Activated gamma-delta T cell treated with Interleukin-2 at 50 U/mL for 16 hours (primary cell): Measurements from ENCODE around the gene SLC50A1.
"Not testable (repeated sequence)": the region's sequence is repeated elsewhere in the genome, so short reads cannot be mapped to it uniquely, and the experiment has no call there.

Experiments
- DNase-seq: peaks from one replicate; pipeline ENCODE4 v3.0.0-alpha.2; 2020

The SLC50A1 gene

GRCh38 chr1:155117610-155118009 lies 18.0 kb upstream of the SLC50A1 start:
- no peak for DNase-seq

DNA sequence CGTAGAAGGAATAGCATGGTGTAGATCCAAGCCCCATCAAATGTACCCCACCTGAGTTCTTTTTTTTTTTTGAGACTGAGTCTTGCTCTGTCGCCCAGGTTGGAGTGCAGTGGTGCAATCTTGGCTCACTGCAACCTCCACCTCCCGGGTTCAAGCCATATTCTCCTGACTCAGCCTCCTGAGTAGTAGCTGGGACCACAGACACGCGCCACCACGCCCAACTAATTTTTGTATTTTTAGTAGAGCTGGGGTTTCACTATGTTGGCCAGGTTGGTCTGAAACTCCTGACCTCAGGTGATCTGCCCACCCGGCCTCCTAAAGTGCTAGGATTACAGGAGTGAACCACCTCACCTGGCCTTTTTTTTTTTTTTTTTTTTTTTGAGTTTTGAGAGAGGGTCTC lies 17.6 kb upstream of the SLC50A1 start:
- not testable (repeated sequence) for DNase-seq

DNA sequence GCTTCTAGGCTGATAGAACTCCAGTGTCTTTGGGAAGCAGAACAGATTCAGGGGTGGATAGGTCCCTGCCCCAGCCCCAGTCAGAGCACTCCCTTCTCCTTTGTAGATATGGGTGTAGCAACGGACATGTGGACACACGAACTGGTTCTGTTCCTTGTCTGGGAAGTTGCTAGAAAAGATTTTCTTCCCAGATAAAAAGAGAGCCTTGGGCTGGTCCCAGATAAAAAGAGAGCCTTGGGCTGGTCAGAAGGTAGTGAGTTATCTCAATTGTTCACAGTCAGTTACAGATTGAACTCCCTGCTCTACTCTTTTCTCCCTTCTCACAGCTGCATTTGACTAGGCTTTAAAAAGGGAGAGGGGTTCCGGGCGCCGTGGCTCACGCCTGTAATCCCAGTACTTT lies 15.4 kb upstream of the SLC50A1 start:
- no peak for DNase-seq

- DNase-seq = no peak
Observed at GRCh38 chr1:155121249-155121648, 14.4 kb upstream of the SLC50A1 start.

DNA sequence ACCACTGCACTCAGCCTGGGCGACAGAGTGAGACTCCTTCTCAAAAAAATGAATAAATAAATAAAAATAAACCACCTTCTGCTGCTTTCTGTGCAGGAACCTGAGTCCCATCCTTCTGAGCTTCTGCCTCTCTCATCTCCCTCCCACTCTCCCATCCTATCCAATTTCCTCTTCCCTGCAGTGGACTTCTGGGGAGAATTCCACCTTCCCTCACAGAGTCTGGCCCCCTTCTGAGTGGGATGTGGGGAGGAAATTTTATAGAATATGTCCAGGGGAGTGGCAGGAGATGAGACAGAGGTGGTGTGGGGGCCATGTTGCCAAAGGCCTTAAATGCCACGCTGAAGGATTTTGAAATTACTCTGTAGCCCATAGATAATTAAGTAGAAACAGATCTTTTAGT lies 13.3 kb upstream of the SLC50A1 start:
- DNase-seq = no peak

- DNase-seq = no peak
Observed at GRCh38 chr1:155123801-155124200, 11.9 kb upstream of the SLC50A1 start.

DNA sequence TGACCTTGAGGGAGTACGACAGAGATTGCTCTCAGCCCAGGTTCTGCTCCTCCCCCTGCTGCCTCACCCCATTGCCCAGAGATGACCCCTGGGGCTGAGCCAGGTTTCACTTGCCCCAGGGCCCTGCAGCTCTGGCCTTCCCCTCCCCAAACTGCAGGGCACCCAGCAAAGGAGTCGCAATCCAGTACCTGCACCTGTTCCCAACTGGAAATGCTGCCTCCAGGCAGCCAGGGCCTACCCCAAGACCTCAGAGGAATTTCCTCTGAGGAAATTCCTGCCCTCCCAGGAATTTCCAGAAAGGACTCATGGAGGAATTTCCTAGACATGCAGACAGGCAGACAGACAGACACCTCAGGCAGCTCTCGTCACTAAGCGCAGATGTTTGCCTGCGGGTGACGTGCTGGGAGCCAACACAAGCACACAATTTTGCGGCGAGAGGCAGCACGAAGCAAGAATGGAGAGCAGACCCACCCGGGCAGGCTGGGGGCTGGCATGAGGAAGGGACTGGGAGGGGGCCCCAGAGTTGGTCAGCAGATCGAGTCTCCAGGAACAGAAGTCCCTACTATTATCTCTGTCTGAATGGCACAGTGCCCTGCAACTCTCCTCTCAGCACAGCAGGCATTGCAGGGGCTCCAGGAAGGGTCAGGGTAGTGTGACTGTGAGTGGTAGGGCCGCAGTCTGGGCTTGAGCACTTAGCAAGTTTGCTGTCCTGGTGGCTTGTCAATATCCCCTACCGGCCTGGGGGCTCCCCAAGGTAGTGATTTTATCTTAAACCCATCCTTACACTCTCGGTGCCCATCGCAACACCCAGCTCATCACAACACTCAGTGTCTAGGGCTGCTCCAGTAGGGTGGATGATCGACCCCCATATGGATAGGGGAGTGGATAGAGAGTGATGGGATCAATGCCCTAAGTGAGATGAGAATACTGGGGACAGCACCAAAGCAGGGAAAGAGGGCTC lies 10.9 kb upstream of the SLC50A1 start:
- no peak for DNase-seq

DNA sequence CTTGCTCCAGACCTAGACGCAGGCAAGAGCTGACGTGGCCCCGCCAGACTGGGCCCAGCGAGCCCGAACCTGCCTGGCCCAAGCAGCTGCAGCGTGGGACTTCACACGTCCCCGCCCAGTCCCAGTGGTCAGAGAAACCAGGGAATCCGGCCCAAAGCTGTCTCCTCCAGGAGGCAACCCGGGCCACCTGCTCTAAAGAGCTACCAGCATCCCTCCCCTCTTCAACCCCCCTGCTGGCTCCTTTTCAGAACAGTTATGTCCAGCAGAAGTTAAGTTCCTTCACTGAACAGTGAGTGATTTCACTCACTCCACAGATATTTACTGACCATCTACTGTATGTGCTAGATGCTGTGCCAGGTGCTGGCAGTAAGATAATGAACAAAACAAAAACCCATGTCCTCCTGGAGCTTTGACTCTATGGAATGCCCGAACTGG lies 10.1 kb upstream of the SLC50A1 start:
- DNase-seq = no peak

DNA sequence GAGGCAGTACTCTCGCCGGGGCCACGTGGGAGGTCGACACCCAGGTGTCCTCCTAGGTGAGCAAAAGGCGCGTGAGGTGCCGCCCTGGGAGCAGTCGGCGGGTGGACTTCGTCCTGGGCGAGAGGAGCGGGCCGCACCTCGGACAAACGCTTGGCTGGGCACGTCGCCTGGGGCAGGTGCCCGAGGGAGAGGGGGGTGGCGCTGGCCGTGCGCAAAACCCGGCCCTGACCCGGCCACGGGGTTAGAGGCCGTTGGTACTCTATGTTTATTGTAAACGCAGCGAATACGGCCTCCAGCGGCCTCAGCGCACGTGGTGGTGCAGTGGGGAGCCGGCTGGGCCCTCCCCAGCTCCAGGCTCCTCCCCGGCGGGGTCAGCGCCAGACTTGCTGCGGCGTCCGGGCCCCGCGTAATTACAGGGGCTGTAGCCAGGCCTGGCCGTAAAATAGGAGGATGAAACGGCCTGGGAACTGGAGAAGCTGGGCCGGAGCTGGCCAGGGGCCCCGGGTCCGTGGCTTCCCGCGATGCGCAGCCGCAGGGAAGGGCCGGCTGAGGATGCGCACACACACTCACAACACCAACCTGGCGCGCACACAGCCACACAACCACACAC lies 9.6 kb upstream of the SLC50A1 start:
- DNase-seq = no peak

DNA sequence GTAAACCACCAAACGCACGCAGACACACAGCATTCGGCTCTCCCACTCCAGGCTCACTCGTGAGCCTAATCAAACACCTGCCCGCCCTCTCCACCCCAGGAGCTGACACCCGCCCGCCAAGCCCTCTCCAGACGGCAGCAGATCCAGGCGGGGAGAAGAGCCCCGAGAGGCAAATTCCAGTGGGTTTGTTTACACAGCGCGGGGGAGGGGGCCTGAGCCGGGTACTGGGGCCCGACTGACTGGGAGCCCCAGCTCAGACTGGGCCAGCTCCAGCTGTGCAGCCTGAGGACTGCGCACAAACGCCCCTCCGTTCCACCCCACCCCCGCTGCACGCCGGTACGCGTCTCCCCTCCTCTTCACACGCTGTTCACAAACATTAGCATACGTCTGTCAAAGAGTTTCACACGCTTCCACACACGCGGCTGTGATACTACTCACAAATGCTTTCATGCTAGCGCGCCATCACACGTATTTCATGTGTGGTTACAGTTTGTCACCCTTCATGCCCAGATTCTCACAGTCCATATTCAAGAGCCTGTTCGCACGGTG lies 9.0 kb upstream of the SLC50A1 start:
- DNase-seq = peak; percentile 21

DNA sequence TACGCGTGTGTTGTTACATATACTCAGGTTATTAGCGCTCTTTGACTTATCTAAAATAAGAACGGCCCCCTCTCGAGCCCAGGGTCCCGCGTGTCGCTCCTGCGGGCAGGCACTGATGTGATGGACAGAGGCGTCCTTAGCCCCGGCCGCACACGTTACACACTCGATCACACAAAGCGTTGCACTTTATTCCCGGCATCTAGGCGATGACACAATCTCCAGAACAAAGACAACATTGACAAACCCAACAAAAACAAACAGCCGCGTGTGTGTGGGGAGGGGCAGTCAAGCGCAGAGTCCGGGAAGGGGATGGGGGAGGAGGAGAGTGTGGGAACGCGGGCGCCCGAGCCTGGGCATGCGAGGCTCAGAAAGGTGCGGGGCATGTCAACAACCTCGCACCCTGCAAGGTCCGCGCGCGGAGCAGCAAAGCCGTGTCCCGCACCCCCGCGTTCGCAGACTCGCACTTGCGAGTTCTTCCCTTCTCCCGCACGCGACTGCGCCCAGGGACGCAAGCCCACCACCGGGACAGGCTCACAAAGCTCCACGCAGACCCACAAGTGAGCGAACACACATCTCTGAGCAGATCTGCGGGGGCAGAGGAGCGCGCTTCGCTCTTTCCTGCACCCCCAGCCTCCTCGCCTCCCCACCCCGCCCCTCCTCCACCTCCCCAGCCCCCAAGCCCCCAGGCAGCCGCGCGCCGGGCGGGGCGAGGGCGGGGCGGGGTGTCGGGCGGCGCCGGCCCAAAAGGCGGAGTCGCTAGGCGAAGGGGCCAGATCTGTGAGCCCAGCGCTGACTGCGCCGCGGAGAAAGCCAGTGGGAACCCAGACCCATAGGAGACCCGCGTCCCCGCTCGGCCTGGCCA lies 8.3 kb upstream of the SLC50A1 start, which contains the start of gene EFNA1:
TSS of gene EFNA1 (plus strand) at position 772 of the 862 bp plus-strand sequence. CDS start 102 bp downstream, outside the sequence.
- peak; percentile 34 for DNase-seq

GRCh38 chr1:155127967-155128754 lies 7.5 kb upstream of the SLC50A1 start:
- no peak for DNase-seq

DNA sequence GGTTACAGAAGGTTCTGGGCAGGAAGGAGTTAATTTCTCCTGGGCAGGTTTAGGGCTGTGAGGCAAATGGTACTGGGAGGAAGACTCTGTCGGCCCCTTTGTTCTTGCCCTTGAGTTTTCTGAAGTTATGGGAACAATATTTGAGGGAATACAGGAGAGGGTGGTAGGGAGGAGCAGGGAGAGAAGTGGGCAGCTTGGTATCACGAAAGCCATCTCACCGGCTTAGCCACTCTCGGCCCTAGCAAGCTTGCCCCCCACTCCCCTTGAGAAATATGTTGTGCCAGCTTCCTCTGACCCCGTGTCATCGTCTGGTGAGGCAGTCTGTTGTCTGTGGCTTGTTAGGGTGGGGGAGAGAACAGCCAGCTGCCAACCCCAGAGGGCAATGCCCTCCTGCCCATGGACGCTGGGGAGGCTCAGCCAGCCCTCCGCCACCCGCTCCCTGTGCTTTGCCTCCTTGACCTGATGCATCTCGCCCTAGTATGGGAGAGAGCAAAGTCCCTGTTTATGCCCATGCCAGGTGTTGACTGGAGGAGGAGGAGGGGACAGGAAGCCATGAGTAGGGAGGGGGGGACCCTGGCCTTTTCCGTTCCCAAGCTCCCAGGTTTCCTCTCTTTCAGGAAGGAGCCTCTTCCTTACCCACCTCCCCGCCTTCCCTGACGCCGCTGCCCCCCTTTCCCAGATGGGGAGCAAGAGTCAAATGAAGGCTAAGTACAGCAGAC lies 6.7 kb upstream of the SLC50A1 start:
- peak; percentile 10 for DNase-seq

DNA sequence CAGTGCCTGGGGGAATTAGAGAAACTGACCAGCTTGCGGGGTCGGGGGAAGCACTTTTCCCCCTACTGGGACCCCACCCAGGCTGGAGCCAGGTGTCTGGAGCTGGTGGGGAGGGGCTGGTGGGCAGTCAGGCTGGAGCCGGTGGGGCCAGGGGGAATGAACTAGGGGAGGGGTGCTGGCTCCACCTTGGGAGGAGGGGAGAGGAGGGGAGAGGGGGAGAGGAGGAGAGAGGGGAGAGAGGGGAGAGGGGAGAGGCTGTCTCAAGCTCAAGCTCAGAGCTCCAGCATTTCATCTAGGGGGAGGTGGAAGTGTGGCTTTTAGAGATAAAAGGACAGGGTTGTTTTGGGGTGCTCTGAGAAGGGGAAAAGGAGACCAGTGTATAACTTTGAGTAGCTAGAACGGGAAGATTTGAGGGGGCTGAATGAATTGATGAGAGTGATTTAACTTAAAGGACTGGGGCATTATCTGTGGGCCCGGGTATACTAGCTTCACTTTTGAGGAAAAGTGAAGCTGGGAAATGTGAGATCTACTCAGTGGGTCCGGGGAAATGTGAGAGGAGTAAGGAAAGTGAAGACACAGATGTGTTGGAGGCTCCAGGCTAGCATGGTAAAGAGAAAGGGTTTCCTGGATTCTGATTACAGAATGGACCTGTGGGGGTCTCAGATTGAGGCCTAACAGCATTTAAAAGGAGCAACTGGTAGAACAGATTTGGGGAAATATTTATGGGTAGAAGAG lies 5.2 kb upstream of the SLC50A1 start:
- DNase-seq = no peak

DNA sequence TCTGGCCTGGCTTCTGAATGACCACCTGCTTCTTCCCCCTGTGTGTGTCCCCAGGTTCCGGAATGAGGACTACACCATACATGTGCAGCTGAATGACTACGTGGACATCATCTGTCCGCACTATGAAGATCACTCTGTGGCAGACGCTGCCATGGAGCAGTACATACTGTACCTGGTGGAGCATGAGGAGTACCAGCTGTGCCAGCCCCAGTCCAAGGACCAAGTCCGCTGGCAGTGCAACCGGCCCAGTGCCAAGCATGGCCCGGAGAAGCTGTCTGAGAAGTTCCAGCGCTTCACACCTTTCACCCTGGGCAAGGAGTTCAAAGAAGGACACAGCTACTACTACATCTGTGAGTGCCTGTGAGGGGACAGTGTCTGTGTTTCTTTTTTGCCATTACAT lies 4.4 kb upstream of the SLC50A1 start:
- no peak for DNase-seq

- DNase-seq = no peak
Observed at GRCh38 chr1:155131856-155132255, 3.8 kb upstream of the SLC50A1 start.

GRCh38 chr1:155133799-155134281 lies 1.8 kb upstream of the SLC50A1 start:
- DNase-seq = no peak

GRCh38 chr1:155134322-155134721 lies 1.3 kb upstream of the SLC50A1 start:
- no peak for DNase-seq

DNA sequence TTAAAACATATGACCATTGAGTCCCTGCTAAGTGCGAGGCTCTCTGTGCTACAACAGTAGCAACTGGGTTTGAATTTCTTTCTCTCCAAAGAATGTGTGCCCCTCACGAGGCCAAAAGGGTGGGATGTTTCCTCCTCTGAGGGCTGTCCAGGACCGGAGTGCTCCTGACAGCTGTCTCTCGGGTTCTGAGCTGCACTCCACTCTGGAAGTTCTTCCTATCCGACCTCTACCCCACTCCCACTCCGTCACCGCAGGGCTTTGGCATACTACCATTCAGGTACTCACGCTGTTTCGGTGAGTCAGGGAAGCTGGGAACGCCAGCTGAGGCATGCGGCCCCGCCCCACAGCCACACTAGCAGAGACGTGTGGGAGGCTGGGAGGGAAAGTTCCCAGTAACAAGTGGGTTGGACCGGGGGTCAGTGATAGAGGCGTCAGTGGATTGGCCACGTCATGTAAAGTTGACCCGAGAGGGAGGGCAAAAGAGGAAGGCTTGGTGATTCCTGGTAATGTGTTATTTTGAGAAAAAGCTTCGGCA lies 705 bp upstream of the SLC50A1 start:
- peak; percentile 14 for DNase-seq

GRCh38 chr1:155136748-155137147 lies 1.1 kb downstream of the SLC50A1 start:
- no peak for DNase-seq
